NCI-H2171 treated with DMSO at 0.1 percent for 48 hours (cell line): ENCODE data around the gene FANCD2.
"Not testable (repeated sequence)": the region's sequence is repeated elsewhere in the genome, so short reads cannot be mapped to it uniquely, and the experiment has no call there.

Experiments used
- DNase-seq: peaks from one replicate; lab custom pipeline; 2025; lab: John Stamatoyannopoulos, UW

The FANCD2 gene

GRCh38 chr3:10026084-10026890, at the start of gene FANCD2:
TSS of gene FANCD2 (plus strand) at chr3:10026437. CDS start at chr3:10028658, 2,221 bp downstream.
- DNase-seq = peak; percentile 59

DNA sequence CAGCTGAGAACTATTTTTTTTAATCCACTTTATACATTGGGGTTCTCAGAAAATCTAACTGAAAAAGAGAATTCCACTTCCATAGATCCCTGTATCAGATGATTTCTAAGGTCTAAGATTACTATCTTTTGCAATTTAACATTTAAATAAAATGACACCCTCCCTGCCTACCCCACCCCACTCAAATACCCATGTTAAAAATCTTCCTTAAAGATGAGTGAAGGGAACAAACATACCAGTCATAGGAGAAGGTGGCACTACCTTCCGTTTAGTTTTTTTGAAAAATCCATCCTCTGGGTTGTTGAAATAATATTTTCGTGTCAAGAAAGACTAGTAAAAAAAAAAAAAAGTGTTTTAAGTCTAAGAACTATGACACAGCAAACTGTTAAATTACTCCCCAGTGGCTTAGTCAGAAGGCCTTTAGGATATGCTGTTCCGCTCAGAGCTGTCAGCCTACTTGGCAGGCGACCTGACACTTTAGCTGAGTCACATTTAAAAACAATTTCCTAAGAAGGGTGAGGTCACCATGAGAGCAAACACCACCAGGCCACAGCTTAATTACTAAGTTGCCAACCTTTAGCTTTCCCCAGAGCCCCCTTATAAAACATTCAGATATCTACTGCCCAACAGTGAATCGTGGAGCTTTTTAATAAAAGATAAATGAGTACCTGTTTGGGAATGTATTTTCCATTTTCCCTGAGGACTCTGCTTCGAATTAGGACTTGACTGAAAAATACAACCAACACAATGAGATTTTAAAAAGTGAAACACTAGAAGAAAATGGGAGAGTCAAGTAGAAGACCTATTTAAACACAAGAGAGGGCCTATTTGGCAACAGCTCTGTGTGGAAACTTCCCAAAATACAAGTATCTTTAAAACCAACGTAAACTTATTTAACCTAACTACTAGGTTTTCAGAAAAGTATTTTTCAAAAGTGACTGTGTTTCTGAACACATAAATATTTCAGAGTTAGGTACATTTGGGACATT, 49.2 kb upstream of the FANCD2 start:
- DNase-seq = peak; percentile 44

DNA sequence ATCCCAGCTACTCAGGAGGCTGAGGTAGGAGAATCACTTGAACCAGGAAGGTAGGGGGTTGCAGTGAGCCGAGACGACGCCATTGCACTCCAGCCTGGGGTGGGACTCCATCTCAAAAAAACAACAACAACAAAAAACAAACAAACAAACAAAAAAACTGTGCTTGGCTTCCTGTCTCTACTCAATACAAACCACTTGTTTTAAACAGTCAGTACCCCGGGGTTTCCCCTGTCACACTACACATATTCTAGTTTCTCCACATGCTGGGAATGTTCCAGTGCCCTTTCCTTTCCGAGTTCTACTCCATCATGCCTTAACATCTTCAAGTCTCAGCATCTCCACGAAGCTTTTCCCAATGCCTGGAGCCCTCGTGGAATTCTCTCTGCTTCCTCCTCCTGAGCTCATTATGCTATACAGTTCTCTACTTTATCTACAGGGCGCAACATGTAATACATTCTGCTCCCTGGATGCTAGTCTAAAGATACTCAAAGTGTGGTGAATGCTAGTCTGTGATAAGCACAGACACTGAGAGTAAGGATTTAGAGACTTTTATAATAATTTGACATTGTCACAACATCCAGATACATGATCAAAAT, 47.4 kb upstream of the FANCD2 start:
- DNase-seq = no peak

- no peak for DNase-seq
Measured at GRCh38 chr3:9980251-9980650, 46.0 kb upstream of the FANCD2 start.

DNA sequence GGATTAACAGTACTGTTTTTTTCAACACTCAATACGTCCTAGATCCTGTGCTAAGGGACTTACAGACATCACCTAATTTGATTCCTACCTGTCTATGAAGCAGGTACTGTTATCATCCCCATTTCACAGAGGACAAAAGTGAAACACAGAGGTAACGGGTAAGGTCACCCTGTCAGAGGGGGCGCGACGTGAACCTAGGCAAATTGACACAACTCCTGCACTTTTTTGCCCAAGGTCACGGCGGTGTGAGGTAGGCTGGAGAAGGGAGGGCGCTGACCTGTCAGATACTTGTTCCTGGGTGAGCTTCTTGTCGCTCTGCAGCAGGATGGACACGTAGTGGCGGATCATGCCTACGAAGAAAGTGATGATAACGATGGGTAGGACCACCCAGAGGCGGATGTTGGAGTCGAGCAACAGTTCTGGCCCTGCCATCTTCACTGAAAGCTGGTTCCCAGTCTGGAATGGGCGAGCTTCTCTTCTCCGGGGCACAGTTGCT, 40.0 kb upstream of the FANCD2 start:
- no peak for DNase-seq

GRCh38 chr3:9994086-9994844, 32.0 kb upstream of the FANCD2 start:
- no peak for DNase-seq

- no peak for DNase-seq
Measured at GRCh38 chr3:10000686-10001085, 25.6 kb upstream of the FANCD2 start.

- no peak for DNase-seq
Measured at GRCh38 chr3:10002951-10003350, 23.3 kb upstream of the FANCD2 start.

- no peak for DNase-seq
Measured at GRCh38 chr3:10004506-10004905, 21.7 kb upstream of the FANCD2 start.

- DNase-seq = no peak
Measured at GRCh38 chr3:10004960-10005564, 21.2 kb upstream of the FANCD2 start.

DNA sequence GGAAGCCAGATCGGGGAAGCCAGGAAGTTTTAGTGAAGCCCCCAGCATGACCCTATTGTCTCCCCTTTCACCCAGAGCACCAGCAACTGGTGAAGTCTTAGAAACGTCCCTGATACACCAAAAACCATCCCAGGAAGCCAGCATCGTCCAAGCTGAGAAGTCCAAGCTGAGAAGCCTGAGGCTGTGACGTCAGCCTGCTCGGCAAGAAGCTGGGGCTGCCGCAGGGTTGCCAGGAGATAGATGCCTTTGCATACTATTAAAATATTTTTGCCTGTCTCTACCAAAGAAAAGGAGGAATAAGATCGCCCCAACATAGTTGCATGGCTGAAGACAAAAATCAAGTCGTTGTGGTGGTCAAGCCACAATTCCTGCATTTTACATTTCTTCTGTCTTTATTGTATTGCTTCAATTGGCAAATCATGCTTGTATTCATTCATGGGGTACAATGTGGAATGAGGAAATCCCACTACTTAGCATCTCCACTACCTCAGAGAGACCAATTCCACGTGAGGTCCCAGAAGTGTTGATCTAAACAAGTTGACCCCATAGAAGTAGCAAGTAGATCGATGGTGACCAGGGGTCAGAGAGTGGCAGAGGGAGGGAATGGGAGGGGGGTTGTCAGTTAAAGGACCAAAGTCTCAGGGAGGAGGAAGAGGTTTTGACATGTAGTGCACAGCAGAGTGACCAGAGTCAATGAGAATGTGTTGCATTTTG, 20.0 kb upstream of the FANCD2 start:
- no peak for DNase-seq

DNA sequence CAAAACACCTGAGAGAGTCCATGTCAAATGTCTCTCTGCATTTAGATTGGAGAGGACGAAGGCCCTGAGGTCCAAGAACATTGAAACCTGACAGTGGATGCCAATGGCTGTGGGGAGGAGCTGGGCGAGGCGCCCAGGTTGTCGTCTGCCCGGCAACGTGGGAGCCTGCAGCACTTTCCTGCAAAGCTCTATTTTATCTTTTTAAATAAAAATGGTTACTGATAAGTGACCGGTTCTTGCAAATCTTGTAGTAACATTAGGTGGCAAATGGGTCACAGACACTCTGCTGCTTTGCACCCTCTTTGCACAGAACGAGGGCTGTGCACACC, 19.5 kb upstream of the FANCD2 start:
- DNase-seq = no peak

DNA sequence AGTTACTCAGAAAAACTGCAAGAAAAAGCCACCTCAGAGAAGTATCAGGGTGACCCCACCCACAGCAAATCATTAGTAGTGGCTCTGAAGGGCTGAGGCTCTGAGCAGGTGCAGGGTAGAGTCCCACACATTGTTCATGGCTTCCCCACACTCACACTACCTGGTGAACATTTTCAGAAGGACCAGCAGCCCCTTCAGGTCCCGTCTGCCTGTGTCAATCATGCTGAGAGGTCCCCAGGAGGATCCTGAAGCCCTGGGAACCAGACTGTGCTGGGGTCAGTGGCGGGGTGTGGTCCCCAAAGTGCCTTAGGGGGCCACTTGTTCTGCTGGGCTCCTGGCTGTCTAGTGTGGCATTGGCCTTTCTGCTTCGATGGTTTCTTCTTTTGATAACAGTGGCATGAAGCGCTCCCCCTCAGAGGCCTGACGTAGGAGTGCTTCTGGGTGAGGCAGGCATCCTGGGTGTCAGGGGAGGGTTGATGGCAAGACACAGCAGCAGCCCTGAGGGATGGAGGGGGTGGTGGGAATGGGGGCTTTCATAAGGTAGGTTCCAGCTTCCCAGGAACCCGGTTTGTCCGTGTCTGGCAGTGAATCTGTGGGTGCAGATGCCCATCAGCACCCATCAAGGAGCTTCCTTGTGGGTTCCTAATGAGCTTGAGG, 19.0 kb upstream of the FANCD2 start:
- no peak for DNase-seq

DNA sequence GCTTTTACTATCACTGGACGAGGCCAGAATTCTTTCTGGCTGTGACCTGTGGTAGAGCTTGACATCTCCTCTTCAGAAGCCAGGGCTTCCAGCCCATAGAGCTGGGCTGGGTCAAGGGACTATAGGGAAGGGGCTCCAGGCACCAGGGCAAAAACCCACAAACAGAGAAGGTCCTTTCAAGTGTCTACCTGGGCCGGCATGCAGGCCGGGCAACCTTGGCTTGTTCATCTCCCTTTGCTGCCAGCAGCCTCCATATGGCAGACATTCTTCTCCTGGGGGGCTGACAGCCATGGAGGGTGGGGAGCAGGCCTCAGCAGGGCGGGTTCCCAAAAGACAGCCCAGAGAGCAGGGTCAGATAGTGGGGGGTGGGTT, 18.0 kb upstream of the FANCD2 start:
- not testable (repeated sequence) for DNase-seq

DNA sequence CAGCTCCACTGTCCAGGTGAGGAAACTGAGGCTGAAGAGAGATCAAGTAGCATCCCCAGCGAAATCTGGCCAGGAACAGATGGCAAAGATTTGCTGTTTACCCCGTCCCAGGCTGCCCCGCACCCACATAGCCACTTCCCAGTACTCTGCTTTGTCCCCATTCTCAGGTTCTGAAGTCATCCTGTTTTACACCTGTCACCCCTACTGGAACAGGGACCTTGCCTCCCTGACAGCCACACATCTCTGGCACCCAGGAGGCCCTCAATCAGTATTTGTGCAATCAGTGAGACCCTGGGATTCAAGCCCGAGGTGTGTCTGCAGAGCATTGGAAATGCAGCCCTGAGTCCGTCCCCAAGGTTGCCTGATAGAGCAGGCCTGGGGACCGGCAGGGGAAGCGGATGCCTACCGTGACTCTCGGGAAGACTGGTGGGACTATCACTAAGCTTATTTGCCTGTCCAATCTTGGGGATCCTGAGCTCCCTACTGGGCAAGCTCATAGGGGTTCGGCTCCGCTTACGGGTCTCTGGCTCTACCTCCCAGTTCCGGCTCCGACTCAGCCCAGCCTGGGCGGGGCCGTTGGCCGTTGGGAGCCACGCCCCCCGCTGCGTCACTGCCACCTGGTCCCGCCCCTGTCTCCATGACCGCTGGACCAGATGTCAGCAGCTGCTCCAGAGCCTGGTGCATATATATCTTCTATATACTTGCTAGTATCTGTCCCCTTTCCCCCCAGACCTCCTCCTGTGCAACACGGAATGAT, 17.5 kb upstream of the FANCD2 start:
- DNase-seq = peak; percentile 56

- no peak for DNase-seq
Measured at GRCh38 chr3:10010421-10010877, 15.8 kb upstream of the FANCD2 start.

- DNase-seq = peak; percentile 57
Measured at GRCh38 chr3:10010878-10011465, 15.3 kb upstream of the FANCD2 start.

DNA sequence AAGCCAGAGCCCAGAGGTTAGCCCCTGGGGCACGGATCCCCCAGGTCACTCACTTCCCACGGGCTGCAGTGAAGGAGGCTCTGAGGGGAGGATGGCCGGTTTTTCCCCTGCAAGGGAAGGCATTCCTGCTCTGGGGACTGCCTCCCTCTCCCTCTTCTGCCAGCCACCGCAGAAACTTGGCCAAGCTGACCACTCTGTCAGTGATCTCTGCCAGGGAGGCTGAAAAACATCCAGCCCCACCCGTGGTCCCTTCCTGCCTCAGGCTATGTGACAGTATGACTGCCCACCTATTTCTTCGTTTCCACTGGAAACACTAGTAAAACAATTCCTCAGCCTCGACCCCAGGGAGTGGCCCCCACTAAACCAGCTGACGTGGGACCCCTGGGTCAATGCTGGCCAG, 14.6 kb upstream of the FANCD2 start:
- DNase-seq = no peak

GRCh38 chr3:10012106-10012505, 14.1 kb upstream of the FANCD2 start:
- DNase-seq = no peak
